Measurements from ENCODE around the gene SPTB.

DNA sequence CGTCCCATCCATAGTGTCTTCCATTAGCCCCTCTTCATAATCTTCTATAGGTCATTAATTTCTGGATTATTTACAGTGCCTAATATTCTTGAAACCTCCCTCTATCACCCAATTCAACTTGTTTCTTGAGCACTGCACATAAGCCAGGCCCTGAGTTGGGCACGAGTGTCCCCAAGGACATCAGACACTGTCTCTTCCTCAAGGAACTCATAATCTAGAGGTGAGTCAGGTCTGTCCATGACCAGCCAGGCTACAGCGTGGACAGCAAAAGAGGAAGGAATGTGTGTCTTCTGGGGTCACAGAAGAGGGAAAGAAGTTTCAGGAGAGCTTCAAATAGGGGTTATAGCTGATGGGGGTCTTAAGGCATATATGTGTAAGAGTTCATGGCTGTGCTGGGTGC lies 12.5 kb downstream of the SPTB start:
- TF ChIP-seq YY1 (IDR thresholded peaks at IDR 0.05; ENCODE audit: insufficient read depth, insufficient read length) (no peak), ZNF274 (IDR thresholded peaks at IDR 0.05; ENCODE audit: low read depth, low read length) (no peak), SUZ12 (IDR thresholded peaks at IDR 0.05; ENCODE audit: extremely low read depth, insufficient read depth, insufficient read length) (no peak)

Data from NT2/D1 (cell line).